GM21515 (cell line): ENCODE results near the gene REC114.

Experiments
- ATAC-seq: cut with Tn5 transposase; IDR thresholded peaks from one replicate; pipeline ENCODE4 v1.9.1; 2021; ENCODE audit not compliant: unreplicated experiment

REC114 gene

DNA sequence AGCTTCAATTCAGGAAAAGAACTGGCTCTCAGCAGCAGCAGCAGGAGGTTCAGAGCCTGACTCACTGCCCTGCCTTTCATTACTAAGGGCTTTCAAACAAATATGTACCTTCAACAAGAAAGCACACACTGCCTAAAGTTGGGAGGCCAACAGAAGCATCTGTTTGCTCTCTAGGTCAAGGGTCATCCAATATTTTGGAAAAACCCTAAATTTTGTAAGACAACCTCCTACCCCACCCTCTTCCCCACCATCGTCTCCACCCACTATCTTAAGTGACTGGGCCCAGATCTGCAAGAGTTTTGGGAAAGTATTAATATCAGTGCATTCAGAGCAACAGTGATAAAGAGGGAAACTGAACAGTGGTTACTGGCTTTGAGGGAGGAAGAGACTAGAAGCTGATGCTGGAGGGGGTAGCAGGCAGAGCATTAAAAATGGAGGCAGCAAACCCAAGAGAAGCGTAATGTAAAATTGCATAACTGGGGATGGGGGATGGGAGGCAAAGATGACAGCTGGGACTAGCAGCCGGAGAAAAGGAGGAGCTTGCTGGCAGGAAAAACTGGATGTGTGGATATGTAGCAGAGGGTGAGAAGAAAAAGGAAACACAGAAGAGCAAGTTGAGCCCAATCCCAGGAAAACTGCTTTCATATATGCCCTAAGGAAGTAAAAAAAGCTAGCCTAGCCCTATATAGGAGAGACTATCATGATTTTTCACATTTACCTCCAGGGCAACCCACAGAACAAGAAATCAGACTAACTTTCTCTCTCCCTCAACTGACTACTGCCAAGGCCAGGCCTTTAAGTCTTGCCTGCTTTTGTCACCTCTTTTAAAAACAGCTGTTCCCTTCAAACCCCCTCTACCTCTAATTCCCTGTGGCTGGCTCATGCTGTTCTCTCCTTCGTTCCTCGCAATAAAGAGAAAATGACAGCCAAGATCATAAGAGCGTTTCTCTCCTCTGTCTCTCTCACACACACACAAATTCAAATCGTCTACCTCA lies 158.8 kb downstream of the REC114 start:
- ATAC-seq = no peak

- no peak for ATAC-seq
Measured at GRCh38 chr15:73602446-73602843, 159.5 kb downstream of the REC114 start.

GRCh38 chr15:73602992-73603391 lies 160.0 kb downstream of the REC114 start:
- no peak for ATAC-seq

DNA sequence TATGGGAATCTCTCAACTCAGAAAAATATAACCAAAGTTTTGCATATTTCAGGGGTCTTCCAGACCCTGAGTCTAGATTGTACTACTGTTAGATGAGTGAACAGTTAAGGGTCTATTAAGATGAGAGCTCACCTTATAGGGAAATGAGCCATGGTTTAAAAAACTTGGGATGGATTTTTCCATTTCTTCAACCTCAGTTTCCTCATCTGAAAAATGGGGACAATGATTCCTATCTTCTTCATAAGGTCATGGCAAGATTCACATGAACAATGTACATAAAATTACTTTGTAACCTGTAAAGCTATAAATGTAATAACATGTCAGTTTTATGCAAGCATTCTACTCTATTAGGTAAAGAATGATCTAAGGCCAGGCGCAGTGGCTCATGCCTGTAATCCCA lies 161.5 kb downstream of the REC114 start:
- ATAC-seq = no peak

GRCh38 chr15:73605759-73606436 lies 162.9 kb downstream of the REC114 start:
- ATAC-seq = no peak

DNA sequence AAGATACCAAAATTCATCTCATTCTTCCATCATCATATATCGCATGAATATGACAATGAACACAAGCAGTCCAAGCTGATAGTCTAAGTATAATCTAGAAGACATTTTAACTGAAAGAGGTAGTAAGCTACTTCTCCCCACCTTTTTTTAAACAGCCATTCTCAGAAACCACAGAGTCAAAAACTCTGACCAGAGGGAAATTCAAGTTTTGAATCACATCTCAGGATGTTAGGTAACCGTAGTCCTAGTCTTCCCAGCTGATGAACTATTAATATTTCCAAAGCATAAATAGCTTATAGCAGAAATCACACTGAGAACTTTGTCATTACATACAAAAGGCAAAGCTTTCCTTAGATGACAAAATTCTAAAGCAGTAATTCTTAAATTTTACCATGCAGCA lies 164.4 kb downstream of the REC114 start:
- ATAC-seq = peak; percentile 49

DNA sequence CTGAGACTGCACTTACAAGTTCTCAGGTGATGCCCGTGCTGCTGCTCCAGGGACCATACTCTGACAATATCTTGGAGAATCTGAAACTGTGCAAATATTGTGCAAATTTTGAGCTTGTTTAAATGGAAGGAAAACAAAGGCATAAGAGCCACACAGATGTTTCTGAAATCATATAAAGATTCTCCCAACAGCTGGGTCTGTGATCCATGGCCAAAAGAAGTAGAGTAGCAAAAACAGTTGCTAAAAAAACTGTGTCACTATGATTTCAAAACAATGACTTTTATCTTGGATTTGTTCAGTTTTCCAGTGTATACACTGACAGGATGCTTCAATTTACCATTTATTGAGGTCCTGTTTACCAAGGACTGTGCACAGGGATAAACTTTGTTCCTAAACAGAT lies 164.9 kb downstream of the REC114 start:
- no peak for ATAC-seq

GRCh38 chr15:73608475-73608874 lies 165.5 kb downstream of the REC114 start:
- ATAC-seq = no peak

- ATAC-seq = no peak
Measured at GRCh38 chr15:73608941-73609340, 166.0 kb downstream of the REC114 start.
